Activated CD8-positive, alpha-beta memory T cell treated with anti-CD3 and anti-CD28 coated beads, Interleukin-2, amount 50 U/mL, for 24 hours (primary cell): ENCODE measurements around the gene ZBTB2.
"Not testable (repeated sequence)": the region's sequence is repeated elsewhere in the genome, so short reads cannot be mapped to it uniquely, and the experiment has no call there.

Experiments
- DNase-seq: peaks from one replicate; pipeline ENCODE4 v3.0.0-alpha.2; 2020; ENCODE audit errors: extremely low read depth

ZBTB2 gene

DNA sequence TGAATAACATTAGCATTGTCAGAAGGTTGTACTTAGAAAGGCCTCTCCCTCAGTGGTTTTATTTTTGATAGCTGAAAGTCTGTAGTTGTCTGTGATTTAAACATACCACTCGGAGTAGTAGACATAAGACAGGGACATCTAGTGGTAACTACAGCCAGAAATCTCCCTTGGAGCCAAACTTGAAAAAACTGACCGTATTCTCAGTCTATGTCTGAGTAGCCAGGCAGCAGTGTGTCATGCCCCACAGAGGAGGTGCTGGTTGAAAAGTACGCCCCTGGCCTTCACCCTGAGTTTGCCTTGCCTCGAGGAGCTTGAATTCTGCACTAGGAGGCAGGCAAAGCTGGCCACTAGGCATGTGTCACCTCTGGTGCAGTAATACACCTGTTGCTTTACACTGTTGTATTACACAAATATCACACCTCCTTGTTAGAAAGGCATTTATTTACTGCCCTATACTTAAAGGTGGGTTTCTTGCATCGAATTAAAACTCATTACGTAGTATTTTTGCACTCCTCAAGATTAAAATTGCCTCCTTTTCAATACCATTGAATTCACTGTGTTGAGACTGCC is 20.8 kb downstream of the ZBTB2 start:
- no peak for DNase-seq

DNA sequence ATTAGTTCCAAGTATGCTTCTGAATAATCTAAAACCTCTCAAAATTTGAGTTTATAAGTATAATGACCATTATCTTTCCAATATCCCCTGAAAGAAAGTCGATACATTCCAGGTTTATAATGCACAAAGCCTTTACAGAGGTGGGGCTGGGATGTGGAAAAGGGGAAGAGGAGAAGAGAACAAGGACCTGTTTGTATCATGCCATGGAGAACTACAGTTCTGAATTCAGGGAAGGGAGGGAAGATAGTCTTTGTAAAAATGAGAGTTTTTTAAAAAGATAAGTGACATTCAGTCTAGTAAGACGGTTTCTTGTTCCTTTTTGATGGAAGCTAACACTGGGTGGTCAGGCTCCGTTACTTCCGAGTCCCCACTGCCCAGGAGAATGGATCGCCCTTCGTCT is 26.1 kb downstream of the ZBTB2 start:
- no peak for DNase-seq

DNA sequence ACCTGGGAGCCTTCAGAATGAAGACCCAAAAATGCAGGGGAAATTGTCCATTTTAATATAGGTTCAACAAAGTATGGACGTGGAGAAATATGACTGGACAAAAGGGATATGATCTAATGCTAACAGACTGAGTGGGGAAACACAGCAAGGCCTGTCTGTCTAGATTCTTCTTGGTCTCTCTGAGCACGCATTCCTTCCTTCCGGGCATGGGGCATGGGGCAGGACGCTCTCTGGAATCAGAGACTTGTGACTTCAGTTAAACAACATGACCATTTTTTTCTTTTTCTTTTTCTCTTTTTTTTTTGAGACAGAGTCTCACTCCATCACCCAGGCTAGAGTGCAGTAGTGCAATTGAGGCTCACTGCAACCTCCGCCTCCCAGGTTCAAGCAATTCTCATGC is 31.9 kb downstream of the ZBTB2 start:
- DNase-seq, result no peak

GRCh38 chr6:151358475-151358874 is 32.9 kb downstream of the ZBTB2 start:
- DNase-seq, result no peak

- no peak for DNase-seq
These were observed 33.5 kb downstream of the ZBTB2 start for GRCh38 chr6:151357758-151358436.

DNA sequence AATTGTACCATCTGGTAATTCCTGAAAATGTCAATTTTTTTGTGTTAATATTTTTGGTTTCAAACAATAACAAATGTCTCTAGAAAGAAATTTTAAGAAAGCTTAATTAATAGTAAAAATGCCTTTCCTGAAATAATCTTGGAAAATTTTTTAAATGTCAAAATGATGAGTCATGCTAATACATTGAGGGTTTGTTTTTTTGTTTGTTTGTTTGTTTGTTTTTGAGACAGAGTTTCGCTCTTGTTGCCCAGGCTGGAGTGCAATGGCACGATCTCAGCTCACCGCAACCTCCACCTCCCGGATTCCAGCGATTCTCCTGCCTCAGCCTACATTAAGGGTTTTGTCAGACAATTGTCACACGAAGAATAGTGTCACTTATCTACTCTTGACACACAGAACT is 34.4 kb downstream of the ZBTB2 start:
- not testable (repeated sequence) for DNase-seq

- no peak for DNase-seq
These were observed 37.6 kb downstream of the ZBTB2 start for GRCh38 chr6:151353795-151354194.

DNA sequence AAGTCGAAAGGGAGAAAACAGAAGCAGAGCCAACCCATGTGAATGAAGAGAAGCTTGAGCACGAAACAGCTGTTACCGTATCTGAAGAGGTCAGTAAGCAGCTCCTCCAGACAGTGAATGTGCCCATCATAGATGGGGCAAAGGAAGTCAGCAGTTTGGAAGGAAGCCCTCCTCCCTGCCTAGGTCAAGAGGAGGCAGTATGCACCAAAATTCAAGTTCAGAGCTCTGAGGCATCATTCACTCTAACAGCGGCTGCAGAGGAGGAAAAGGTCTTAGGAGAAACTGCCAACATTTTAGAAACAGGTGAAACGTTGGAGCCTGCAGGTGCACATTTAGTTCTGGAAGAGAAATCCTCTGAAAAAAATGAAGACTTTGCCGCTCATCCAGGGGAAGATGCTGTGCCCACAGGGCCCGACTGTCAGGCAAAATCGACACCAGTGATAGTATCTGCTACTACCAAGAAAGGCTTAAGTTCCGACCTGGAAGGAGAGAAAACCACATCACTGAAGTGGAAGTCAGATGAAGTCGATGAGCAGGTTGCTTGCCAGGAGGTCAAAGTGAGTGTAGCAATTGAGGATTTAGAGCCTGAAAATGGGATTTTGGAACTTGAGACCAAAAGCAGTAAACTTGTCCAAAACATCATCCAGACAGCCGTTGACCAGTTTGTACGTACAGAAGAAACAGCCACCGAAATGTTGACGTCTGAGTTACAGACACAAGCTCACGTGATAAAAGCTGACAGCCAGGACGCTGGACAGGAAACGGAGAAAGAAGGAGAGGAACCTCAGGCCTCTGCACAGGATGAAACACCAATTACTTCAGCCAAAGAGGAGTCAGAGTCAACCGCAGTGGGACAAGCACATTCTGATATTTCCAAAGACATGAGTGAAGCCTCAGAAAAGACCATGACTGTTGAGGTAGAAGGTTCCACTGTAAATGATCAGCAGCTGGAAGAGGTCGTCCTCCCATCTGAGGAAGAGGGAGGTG is 38.7 kb downstream of the ZBTB2 start:
- no peak for DNase-seq

DNA sequence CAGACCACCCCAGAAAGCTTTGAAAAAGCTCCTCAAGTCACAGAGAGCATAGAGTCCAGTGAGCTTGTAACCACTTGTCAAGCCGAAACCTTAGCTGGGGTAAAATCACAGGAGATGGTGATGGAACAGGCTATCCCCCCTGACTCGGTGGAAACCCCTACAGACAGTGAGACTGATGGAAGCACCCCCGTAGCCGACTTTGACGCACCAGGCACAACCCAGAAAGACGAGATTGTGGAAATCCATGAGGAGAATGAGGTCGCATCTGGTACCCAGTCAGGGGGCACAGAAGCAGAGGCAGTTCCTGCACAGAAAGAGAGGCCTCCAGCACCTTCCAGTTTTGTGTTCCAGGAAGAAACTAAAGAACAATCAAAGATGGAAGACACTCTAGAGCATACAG is 39.6 kb downstream of the ZBTB2 start:
- no peak for DNase-seq

GRCh38 chr6:151351146-151351700 is 40.1 kb downstream of the ZBTB2 start:
- DNase-seq, result no peak

DNA sequence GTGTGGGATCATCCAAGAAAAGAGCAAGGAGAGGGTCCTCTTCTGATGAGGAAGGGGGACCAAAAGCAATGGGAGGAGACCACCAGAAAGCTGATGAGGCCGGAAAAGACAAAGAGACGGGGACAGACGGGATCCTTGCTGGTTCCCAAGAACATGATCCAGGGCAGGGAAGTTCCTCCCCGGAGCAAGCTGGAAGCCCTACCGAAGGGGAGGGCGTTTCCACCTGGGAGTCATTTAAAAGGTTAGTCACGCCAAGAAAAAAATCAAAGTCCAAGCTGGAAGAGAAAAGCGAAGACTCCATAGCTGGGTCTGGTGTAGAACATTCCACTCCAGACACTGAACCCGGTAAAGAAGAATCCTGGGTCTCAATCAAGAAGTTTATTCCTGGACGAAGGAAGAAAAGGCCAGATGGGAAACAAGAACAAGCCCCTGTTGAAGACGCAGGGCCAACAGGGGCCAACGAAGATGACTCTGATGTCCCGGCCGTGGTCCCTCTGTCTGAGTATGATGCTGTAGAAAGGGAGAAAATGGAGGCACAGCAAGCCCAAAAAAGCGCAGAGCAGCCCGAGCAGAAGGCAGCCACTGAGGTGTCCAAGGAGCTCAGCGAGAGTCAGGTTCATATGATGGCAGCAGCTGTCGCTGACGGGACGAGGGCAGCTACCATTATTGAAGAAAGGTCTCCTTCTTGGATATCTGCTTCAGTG is 40.8 kb downstream of the ZBTB2 start:
- DNase-seq, result no peak

- no peak for DNase-seq
These were observed 41.6 kb downstream of the ZBTB2 start for GRCh38 chr6:151349651-151350270.

- DNase-seq, result not testable (repeated sequence)
These were observed 48.6 kb downstream of the ZBTB2 start for GRCh38 chr6:151342750-151343149.

DNA sequence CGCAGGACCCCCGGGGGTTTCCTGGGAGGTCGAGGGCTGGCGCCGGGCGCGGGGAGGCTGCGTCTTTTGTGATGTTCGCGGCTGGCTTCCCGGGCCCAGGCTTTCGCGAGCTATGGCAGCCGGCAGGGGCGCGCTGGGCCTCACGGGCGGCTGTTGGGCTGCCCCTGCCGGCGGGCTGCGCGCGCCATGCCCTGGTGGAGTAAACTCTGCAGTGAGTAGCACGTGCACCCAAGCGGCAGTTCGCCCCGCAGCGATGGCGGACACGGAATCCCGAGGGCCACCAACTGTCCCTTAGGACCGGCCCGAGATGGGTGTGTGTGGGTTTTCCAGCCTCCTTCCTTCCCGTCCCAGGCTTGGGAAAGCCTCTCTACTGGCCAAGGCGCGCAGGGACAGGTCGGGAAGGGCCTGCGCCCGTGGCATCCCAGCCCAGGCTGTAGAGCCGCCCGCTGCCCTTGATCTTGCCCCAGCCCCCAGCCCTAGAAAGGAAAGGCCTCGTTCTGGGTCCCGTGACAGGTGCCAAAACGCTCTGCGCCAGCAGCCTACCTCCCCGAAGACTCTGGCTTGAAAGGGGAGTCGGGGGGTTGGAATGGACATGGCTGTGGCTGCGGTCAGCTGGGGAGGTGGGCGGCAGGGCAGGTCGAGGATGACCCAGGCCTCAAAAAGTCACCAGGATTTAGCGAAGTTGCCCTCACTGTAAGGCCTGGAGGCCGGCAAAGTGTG is 49.7 kb downstream of the ZBTB2 start:
- DNase-seq, result no peak

GRCh38 chr6:151340219-151340978 is 51.0 kb downstream of the ZBTB2 start:
- DNase-seq, result no peak

DNA sequence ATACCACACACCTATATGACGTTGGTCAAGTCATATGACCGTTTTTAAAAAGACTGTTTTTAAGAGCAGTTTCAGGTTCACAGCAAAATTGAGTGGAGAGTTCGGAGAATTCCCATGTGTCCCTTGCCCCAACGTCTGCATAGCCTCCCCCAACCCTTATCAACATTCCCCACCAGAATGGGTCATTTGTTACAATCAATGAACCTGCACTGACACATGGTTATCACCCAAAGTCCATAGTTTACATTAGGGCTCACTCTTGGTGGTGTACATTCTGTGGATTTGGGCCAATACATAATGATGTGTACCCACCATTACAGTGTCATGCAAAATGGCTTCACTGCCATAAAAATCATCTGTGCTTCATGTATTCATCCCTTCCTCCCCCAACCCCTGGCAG is 52.0 kb downstream of the ZBTB2 start:
- no peak for DNase-seq

DNA sequence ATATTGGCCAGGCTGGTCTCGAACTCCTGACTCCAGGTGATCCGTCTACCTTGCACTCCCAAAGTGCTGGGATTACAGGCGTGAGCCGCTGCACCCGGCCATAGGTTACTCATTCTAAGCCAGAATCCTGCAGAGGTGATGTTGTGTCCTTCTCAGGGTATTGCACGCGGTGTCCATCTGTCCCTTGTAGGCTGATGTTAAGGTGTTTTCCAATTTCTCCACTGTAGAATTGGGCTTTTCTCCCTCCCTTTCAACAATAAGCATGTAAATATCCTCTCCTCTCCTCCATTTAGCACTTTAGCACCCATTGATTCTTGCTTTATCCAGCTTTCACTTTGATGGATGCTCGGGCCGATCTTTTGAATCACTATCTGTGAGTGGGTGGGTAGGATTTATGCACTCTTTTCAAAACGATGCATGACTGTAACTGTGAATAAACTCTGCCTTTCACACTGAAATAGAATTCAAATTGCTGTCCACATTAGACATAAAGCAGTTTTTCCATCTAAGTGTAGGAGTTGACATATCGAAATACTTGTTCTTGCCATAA is 52.6 kb downstream of the ZBTB2 start:
- no peak for DNase-seq

GRCh38 chr6:151335930-151336329 is 55.4 kb downstream of the ZBTB2 start:
- DNase-seq, result no peak

GRCh38 chr6:151330130-151330696 is 61.1 kb downstream of the ZBTB2 start:
- DNase-seq, result no peak
